ENCODE measurements around the gene ANAPC5.
"Not testable (repeated sequence)": the region's sequence is repeated elsewhere in the genome, so short reads cannot be mapped to it uniquely, and the experiment has no call there.

DNA sequence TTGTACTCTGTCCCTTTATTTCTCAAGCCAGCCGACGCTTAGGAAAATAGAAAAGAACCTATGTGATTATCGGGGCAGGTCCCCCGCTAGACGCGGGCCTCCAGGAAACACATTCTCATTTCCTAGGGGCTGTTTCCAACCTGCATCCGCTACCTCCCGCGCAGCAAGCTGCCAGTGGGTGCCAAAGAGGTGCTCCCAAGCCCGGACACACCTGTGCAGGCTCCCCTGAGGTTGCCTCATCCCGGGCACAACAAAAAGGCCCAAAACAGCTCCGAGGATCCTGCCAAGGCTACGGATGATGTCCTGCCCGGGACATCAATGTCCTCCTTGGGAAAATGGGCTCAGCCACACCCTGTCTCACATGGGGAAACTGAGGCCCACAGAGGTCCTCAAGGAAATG lies 71.1 kb downstream of the ANAPC5 start:
- TF ChIP-seq POLR2A (IDR thresholded peaks at IDR 0.05); CTCF (IDR thresholded peaks at IDR 0.05 in 4 of 5, conservative IDR thresholded peaks at IDR 0.05 in 1 of 5): not testable (repeated sequence)
